Endothelial cell of umbilical vein (primary cell): ENCODE measurements around the gene OPTC. TPM values are rescaled to one million over a fixed set of nuclear protein-coding genes. Genes with fewer than 3 reads are reported as not detected.

Source experiments
- BruUV-seq: library from RNA; stranded (reverse); fragments of 400-500 nt; replicated peaks from 2 replicates; lab custom pipeline; 2021; lab: Mats Ljungman, UMichigan
- CTCF ChIA-PET: fragments of 300-600, 350-600 bp; sonication (Branson Sonifier 250); formaldehyde crosslinking; loops from one replicate; lab custom pipeline; 2021; ENCODE audit warnings: antibody characterized with exemption, inconsistent platforms; lab: Charles Lee
- POLR2A ChIA-PET: fragments of 300-600, 350-600 bp; sonication (Branson Sonifier 250); formaldehyde crosslinking; loops from one replicate; lab custom pipeline; 2021; ENCODE audit warnings: antibody characterized with exemption, inconsistent platforms; lab: Charles Lee
- DNase-seq: peaks from one replicate; pipeline ENCODE4 v3.0.0-alpha.2; 2011; ENCODE audit warnings: low read depth, low spot score
- FAIRE-seq: peaks from 2 replicates; lab custom pipeline; 2011; peaks lifted over from hg19 to GRCh38; lab: Jason Lieb, UNC
- H2AFZ ChIP-seq: 2 replicates; pipeline ENCODE4 v1.6.0; 2012; ENCODE audit warnings: low read depth, low read length, control low read depth, inconsistent platforms
- H3K27ac ChIP-seq: 2 replicates; pipeline ENCODE4 v1.5.1; 2011; ENCODE audit warnings: low read depth, mild to moderate bottlenecking, control low read depth, low read length, moderate library complexity; ENCODE audit not compliant: insufficient read depth
- H3K27me3 ChIP-seq, 2 experiments: 2 replicates each; pipeline versions ENCODE4 v1.6.0 to v1.6.1; 2011; ENCODE audit warnings: low read length in 2 of 2, mixed read lengths in 1 of 2; ENCODE audit not compliant: control insufficient read depth in 2 of 2, insufficient read depth in 2 of 2
- H3K36me3 ChIP-seq, 2 experiments: 2 replicates in 1 of 2; 3 replicates in 1 of 2; pipeline ENCODE4 v1.5.1; 2011; ENCODE audit warnings: low read length in 2 of 2, mild to moderate bottlenecking in 1 of 2, moderate library complexity in 1 of 2; ENCODE audit not compliant: control insufficient read depth in 2 of 2, insufficient read depth in 2 of 2; ENCODE audit errors: extremely low read depth in 1 of 2
- H3K4me1 ChIP-seq: 3 replicates; pipeline ENCODE4 v1.5.1; 2011; ENCODE audit warnings: mild to moderate bottlenecking, low read length; ENCODE audit not compliant: control insufficient read depth, insufficient read depth; ENCODE audit errors: extremely low read depth
- H3K4me2 ChIP-seq: 2 replicates; pipeline ENCODE4 v1.6.1; 2011; ENCODE audit warnings: low read length, control low read depth, mixed read lengths; ENCODE audit not compliant: insufficient read depth
- H3K4me3 ChIP-seq, 3 experiments: fragments of 200-600 bp in 1 of 3; sonication (generic), shearing (Covaris generic) in 1 of 3; replicated peaks in 1 of 3; 2 replicates each; pipeline ENCODE4 v1.5.1; 2011 to 2016; ENCODE audit warnings: control low read depth in 3 of 3, low read length in 3 of 3, mild to moderate bottlenecking in 2 of 3, inconsistent platforms in 1 of 3, low read depth in 1 of 3, moderate library complexity in 1 of 3; ENCODE audit not compliant: insufficient read depth in 1 of 3
- H3K79me2 ChIP-seq: 2 replicates; pipeline ENCODE4 v1.6.0; 2012; ENCODE audit warnings: low read length, inconsistent platforms; ENCODE audit not compliant: control insufficient read depth, insufficient read depth
- H3K9ac ChIP-seq: replicated peaks from 2 replicates; pipeline ENCODE3; 2011; ENCODE audit warnings: low read length, control low read depth; ENCODE audit not compliant: insufficient read depth; ENCODE audit errors: extremely low read depth
- H3K9me1 ChIP-seq: replicated peaks from 3 replicates; pipeline ENCODE4 v1.6.0; 2011; ENCODE audit warnings: mild to moderate bottlenecking, low read length; ENCODE audit not compliant: control insufficient read depth, insufficient read depth; ENCODE audit errors: extremely low read depth
- H3K9me3 ChIP-seq: replicated peaks from 2 replicates; pipeline ENCODE4 v1.5.1; 2012; ENCODE audit warnings: low read length, inconsistent platforms; ENCODE audit not compliant: control insufficient read depth, insufficient read depth
- H4K20me1 ChIP-seq: replicated peaks from 2 replicates; pipeline ENCODE3; 2011; ENCODE audit warnings: mild to moderate bottlenecking, low read length; ENCODE audit not compliant: control insufficient read depth, insufficient read depth; ENCODE audit errors: extremely low read depth
- EZH2 ChIP-seq: IDR thresholded peaks from 2 replicates; pipeline ENCODE4 v1.6.1; 2012; ENCODE audit warnings: borderline replicate concordance, low read depth, mild to moderate bottlenecking, moderate library complexity, low read length, inconsistent platforms; ENCODE audit not compliant: severe bottlenecking
- FOS ChIP-seq: IDR thresholded peaks from 2 replicates; pipeline ENCODE4 v1.6.1; 2011; ENCODE audit warnings: mild to moderate bottlenecking, low read length, moderate library complexity, borderline replicate concordance; ENCODE audit not compliant: insufficient read depth
- GATA2 ChIP-seq: IDR thresholded peaks from 2 replicates; pipeline ENCODE4 v1.7.0; 2011; ENCODE audit warnings: low read depth, mild to moderate bottlenecking, moderate library complexity, mixed read lengths, low read length; ENCODE audit not compliant: insufficient read length, insufficient read depth
- JUN ChIP-seq: IDR thresholded peaks from 2 replicates; pipeline ENCODE4 v1.6.1; 2011; ENCODE audit warnings: borderline replicate concordance, low read depth; ENCODE audit not compliant: insufficient read length, insufficient read depth
- POLR2A ChIP-seq: IDR thresholded peaks from 2 replicates; pipeline ENCODE4 v1.6.1; 2012; ENCODE audit warnings: low read depth, mild to moderate bottlenecking, control low read depth, low read length
- POLR2AphosphoS5 ChIP-seq: IDR thresholded peaks from 2 replicates; pipeline ENCODE4 v1.6.1; 2012; ENCODE audit warnings: low read depth, mild to moderate bottlenecking, control low read depth, low read length, moderate library complexity; ENCODE audit not compliant: insufficient read depth
- dilution Hi-C: fragments of 300-500 bp; cut with MboI; formaldehyde crosslinking; loops from one replicate; pipeline ENCODE4 v1.15.0; 2019; ENCODE audit warnings: low sequenced_read_pairs; ENCODE audit not compliant: extremely low pct_ligation_motif_present
- intact Hi-C: fragments of 100-400 bp; cut with micrococcal nuclease; formaldehyde crosslinking; loops from one replicate; pipeline ENCODE4 v1.10.0; 2022
- polyA plus RNA-seq, 4 experiments: library from polyadenylated mRNA; depleted of rRNA in 3 of 4; stranded (reverse) in 3 of 4; unstranded in 1 of 4; fragments of >200 nt; gene quantifications; 2 replicates each; pipeline versions ENCODE4 v1.2.1 to v1.2.3, GENCODE V29; 2011 to 2012; ENCODE audit warnings: missing spikeins in 1 of 4
- total RNA-seq: library from RNA; stranded (reverse); gene quantifications from 2 replicates; pipeline ENCODE4 v1.2.3, GENCODE V29; 2021
- TF ChIP-seq, protein P1 (sequence below), 2 donors: IDR thresholded peaks; 1 replicate in 1 of 2; 2 replicates in 1 of 2; pipeline ENCODE4 v1.5.1; 2011; ENCODE audit warnings: low read length in 2 of 2, mild to moderate bottlenecking in 2 of 2, moderate library complexity in 2 of 2, control low read depth in 1 of 2, inconsistent platforms in 1 of 2, low read depth in 1 of 2; ENCODE audit not compliant: insufficient read depth in 1 of 2; ENCODE audit errors: extremely low read depth in 1 of 2
- TF ChIP-seq, protein P2 (sequence below): IDR thresholded peaks from 2 replicates; pipeline ENCODE4 v1.6.1; 2011; ENCODE audit not compliant: insufficient read depth, insufficient read length

The OPTC gene
- total and polyA plus RNA-seq, 2 donors (not counting 3 experiments of a cell fraction or from before 2014, with no cell fraction given): not detected

DNA sequence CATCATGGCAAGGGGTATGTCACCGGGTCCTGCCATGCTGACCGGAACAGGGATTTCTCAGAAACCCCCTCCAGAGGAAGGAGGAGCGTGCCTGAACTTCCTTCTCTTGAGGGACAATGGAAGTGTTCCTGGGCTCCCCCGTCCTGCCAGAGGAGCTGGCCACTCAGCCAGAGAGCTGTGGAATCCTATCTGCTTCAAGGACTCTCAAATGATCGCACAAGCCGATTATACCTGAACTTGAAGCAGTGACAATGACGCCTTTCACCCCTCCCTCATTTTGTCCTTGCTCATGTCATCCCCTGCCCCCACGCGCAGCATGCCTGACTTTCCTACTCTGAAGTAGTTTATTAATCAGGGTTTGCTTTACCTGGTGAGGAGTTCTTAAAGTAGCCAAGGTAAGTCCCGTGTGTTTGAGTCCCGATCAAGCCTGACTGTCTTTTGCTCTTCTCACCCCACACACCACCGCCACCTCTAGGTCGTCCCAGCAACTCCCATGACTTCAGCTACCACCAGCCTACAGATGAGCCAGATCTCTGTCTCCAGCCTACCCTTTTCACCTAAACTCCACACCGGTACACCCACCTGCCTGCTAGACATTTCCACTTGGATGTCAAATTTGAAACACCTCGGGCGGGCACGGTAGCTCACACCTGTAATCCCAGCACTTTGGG is 43.3 kb upstream of the OPTC start:
- no peaks in the 10 kb centered on the region for H3K4me1 ChIP-seq
- BruUV-seq: no TSS peak
- H3K4me2 ChIP-seq: no peak overlapping the region

More for the DNA sequence above, 43.3 kb upstream of the OPTC start:
- no peaks in the 10 kb centered on the region for H3K9me3 ChIP-seq
- intact Hi-C loops: no loop called here
- H3K9ac ChIP-seq: no peak overlapping the region
- H3K27me3 ChIP-seq: peaks cover 23% of the 10 kb centered on the region in 2 experiments
- dilution Hi-C loops: no loop called here
- no peaks in the 10 kb centered on the region for H3K79me2 ChIP-seq
- FAIRE-seq (no peak), DNase-seq (no peak)
- H3K9me1 ChIP-seq: no peaks in the 10 kb centered on the region
- CTCF ChIA-PET: interaction anchor here (1.2 to 1.3 kb wide), 2 partner anchors 10 to 183 kb away, joined by 3 to 4 read pairs; no protein-coding TSS in a partner anchor
- no peak overlapping the region for H3K27ac ChIP-seq
- no peaks in the 10 kb centered on the region for H4K20me1 ChIP-seq
- no peaks in the 10 kb centered on the region for H3K36me3 ChIP-seq
- TF ChIP-seq POLR2A (no peak), POLR2AphosphoS5 (no peak), JUN (no peak), GATA2 (no peak), FOS (no peak), EZH2 (no peak)
- TF ChIP-seq, protein P1, sequence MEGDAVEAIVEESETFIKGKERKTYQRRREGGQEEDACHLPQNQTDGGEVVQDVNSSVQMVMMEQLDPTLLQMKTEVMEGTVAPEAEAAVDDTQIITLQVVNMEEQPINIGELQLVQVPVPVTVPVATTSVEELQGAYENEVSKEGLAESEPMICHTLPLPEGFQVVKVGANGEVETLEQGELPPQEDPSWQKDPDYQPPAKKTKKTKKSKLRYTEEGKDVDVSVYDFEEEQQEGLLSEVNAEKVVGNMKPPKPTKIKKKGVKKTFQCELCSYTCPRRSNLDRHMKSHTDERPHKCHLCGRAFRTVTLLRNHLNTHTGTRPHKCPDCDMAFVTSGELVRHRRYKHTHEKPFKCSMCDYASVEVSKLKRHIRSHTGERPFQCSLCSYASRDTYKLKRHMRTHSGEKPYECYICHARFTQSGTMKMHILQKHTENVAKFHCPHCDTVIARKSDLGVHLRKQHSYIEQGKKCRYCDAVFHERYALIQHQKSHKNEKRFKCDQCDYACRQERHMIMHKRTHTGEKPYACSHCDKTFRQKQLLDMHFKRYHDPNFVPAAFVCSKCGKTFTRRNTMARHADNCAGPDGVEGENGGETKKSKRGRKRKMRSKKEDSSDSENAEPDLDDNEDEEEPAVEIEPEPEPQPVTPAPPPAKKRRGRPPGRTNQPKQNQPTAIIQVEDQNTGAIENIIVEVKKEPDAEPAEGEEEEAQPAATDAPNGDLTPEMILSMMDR (IDR thresholded peaks at IDR 0.05; ENCODE audit: extremely low read depth in 1 of 2, insufficient read depth in 1 of 2, low read depth in 1 of 2, low read length in 2 of 2): no peak
- TF ChIP-seq, protein P2, sequence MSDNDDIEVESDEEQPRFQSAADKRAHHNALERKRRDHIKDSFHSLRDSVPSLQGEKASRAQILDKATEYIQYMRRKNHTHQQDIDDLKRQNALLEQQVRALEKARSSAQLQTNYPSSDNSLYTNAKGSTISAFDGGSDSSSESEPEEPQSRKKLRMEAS: no peak
- no peak overlapping the region for H3K4me3 ChIP-seq
- POLR2A ChIA-PET: no interaction called here
- H2AFZ ChIP-seq: no peak overlapping the region
